Astrocyte (in vitro differentiated cells and primary cell): ENCODE measurements around the gene MAP2K3. TPM values are rescaled to one million over a fixed set of nuclear protein-coding genes. Genes with fewer than 3 reads are reported as not detected.
"Not testable (repeated sequence)": the region's sequence is repeated elsewhere in the genome, so short reads cannot be mapped to it uniquely, and the experiment has no call there.

Experiments
- DNase-seq: peaks from one replicate; pipeline ENCODE4 v3.0.0-alpha.2; 2010; ENCODE audit warnings: low read depth
- FAIRE-seq: peaks from 2 replicates; lab custom pipeline; 2011; peaks lifted over from hg19 to GRCh38; lab: Jason Lieb, UNC
- H2AFZ ChIP-seq: 2 replicates; pipeline ENCODE4 v1.6.0; 2012; ENCODE audit warnings: low read depth, low read length, inconsistent platforms
- H3K27ac ChIP-seq: 2 replicates; pipeline ENCODE4 v1.5.1; 2011; ENCODE audit warnings: low read depth, low read length, inconsistent platforms
- H3K27me3 ChIP-seq: 2 replicates; pipeline ENCODE4 v1.6.0; 2011; ENCODE audit warnings: low read length, inconsistent platforms; ENCODE audit not compliant: insufficient read depth
- H3K36me3 ChIP-seq: 2 replicates; pipeline ENCODE4 v1.5.1; 2011; ENCODE audit warnings: low read length, inconsistent platforms; ENCODE audit not compliant: insufficient read depth
- H3K4me1 ChIP-seq: 2 replicates; pipeline ENCODE4 v1.5.1; 2011; ENCODE audit warnings: low read length, inconsistent platforms; ENCODE audit not compliant: insufficient read depth
- H3K4me2 ChIP-seq: 2 replicates; pipeline ENCODE4 v1.6.0; 2012; ENCODE audit warnings: low read length, inconsistent platforms
- H3K4me3 ChIP-seq: 2 replicates; pipeline ENCODE4 v1.5.1; 2011; ENCODE audit warnings: low read depth, mild to moderate bottlenecking, low read length, inconsistent platforms; ENCODE audit not compliant: insufficient read depth
- H3K79me2 ChIP-seq: 2 replicates; pipeline ENCODE4 v1.6.0; 2012; ENCODE audit warnings: mild to moderate bottlenecking, low read length, inconsistent platforms; ENCODE audit not compliant: insufficient read depth
- H3K9ac ChIP-seq: 2 replicates; pipeline ENCODE4 v1.6.0; 2012; ENCODE audit warnings: mild to moderate bottlenecking, low read length, inconsistent platforms
- H3K9me3 ChIP-seq: 2 replicates; pipeline ENCODE4 v1.5.1; 2012; ENCODE audit warnings: low read depth, mild to moderate bottlenecking, low read length, inconsistent platforms; ENCODE audit not compliant: insufficient read depth
- H4K20me1 ChIP-seq: 2 replicates; pipeline ENCODE4 v1.6.0; 2012; ENCODE audit warnings: low read length, inconsistent platforms; ENCODE audit not compliant: insufficient read depth
- H3K27ac Mint-ChIP-seq: one replicate; pipeline ENCODE4 v1.8.0; 2021; ENCODE audit warnings: mild to moderate bottlenecking, mixed read lengths; ENCODE audit not compliant: unreplicated experiment
- H3K27me3 Mint-ChIP-seq: one replicate; pipeline ENCODE4 v1.8.0; 2021; ENCODE audit warnings: low read depth, mixed read lengths; ENCODE audit not compliant: unreplicated experiment
- H3K36me3 Mint-ChIP-seq: one replicate; pipeline ENCODE4 v1.8.0; 2021; ENCODE audit warnings: low read depth, mixed read lengths; ENCODE audit not compliant: unreplicated experiment
- H3K4me1 Mint-ChIP-seq: one replicate; pipeline ENCODE4 v1.8.0; 2021; ENCODE audit warnings: low read depth, mixed read lengths; ENCODE audit not compliant: unreplicated experiment
- H3K4me3 Mint-ChIP-seq: one replicate; pipeline ENCODE4 v1.8.0; 2021; ENCODE audit warnings: mild to moderate bottlenecking, moderate library complexity, mixed read lengths; ENCODE audit not compliant: unreplicated experiment
- H3K9me3 Mint-ChIP-seq: one replicate; pipeline ENCODE4 v1.8.0; 2021; ENCODE audit warnings: mild to moderate bottlenecking, mixed read lengths; ENCODE audit not compliant: unreplicated experiment
- total RNA-seq: library from RNA; stranded (reverse); gene quantifications from 2 replicates; pipeline ENCODE4 v1.2.1, GENCODE V29; 2021

The MAP2K3 gene
- total RNA-seq, 1 donor from 2014 or later, result 44.3 TPM

DNA sequence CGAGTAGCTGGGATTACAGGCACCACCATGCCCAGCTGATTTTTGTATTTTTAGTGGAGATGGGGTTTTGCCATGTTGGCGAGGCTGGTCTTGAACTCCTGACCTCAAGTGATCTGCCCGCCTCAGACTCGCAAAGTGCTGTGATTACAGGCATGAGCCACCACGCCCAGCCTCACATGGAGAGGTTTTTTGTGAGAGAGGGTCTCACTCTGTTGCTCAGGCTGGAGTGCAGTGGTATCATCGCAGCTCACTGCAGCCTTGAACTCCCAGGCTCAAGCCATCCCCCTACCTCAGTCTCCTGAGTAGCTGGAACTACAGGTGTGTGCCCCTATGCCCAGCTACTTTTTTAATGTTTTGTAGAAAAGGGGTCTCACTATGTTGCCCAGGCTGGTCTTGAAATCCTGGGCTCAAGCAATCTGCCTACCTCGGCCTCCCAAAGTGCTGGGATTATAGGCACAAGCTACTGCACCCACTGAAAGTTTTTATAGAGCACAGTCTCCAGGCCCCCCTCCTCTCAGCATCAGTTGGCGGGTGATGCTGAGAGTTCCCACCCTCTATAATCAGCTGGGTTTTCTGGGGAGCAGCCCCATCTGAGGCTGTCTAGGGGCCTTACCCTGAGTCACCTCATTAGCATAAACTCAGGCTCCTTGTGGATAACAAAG, 22.2 kb downstream of the MAP2K3 start:
- not testable (repeated sequence) for H3K4me1 ChIP-seq, H3K27me3 ChIP-seq, H3K9ac ChIP-seq, H3K4me3 Mint-ChIP-seq, H3K4me2 ChIP-seq, DNase-seq, H3K9me3 ChIP-seq, FAIRE-seq, H3K27me3 Mint-ChIP-seq, H2AFZ ChIP-seq, H3K27ac ChIP-seq, H3K79me2 ChIP-seq, H3K27ac Mint-ChIP-seq, H3K4me3 ChIP-seq, H3K4me1 Mint-ChIP-seq
- H3K9me3 Mint-ChIP-seq, result peaks cover 11% of the 10 kb centered on the region
- H3K36me3 ChIP-seq, result peaks cover 12% of the 10 kb centered on the region
- peaks cover 15% of the 10 kb centered on the region for H3K36me3 Mint-ChIP-seq
- H4K20me1 ChIP-seq, result peaks cover 16% of the 10 kb centered on the region

DNA sequence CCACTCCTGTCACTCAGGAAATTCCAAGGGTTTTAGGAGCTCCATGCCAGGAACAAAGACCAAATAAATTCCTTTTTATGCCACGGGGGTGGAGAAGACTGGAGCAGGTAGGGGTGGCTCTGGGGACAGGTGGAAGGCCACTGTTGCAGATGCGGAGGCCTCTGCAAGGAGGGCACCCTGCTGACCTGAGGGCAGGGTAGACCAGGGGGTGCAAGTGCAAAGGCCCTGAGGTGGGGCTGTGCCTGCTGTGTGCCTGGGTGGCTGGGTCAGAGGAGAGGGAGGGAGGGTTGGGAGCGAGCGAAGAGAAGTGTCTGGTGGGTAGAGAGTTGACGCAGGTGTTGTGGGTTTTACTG, 22.7 kb downstream of the MAP2K3 start:
- not testable (repeated sequence) for H3K4me3 Mint-ChIP-seq, H3K4me1 Mint-ChIP-seq, H3K79me2 ChIP-seq, H2AFZ ChIP-seq, H3K27ac ChIP-seq, H3K27ac Mint-ChIP-seq, H3K4me3 ChIP-seq, H3K27me3 ChIP-seq, FAIRE-seq, H3K4me1 ChIP-seq, DNase-seq, H3K9ac ChIP-seq, H3K27me3 Mint-ChIP-seq, H3K9me3 ChIP-seq, H3K4me2 ChIP-seq
- Mint-ChIP-seq H3K36me3 (peaks cover 16% of the 10 kb centered on the region), H3K9me3 (peaks cover 11% of the 10 kb centered on the region)
- peaks cover 15% of the 10 kb centered on the region for H4K20me1 ChIP-seq
- H3K36me3 ChIP-seq, result peaks cover 12% of the 10 kb centered on the region

DNA sequence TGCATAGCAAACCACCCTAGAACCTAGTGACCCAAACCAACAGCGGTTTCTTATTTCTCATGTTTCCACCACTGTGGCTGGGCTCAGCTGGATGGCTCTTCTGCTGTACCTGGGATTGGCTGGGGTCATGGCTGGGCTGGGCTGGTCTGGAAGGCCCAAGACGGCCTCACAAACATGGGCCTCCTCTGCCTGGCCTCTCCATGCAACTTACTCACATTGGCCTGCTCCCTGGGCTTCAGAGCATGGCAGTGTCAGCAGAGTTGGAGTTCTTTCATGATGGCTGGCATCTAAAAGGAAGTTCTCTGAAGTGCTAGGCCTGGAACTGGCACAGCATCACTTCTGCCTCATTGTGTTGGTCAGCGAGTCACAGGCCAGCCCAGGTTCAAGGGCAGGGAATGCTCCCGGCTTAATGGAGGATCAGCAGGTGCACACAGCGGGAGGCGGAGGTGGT, 24.4 kb downstream of the MAP2K3 start:
- H3K9me3 ChIP-seq, H3K27me3 ChIP-seq, H3K27ac Mint-ChIP-seq, H3K9ac ChIP-seq, H3K4me1 Mint-ChIP-seq, H3K4me1 ChIP-seq, DNase-seq, H3K9me3 Mint-ChIP-seq, H3K36me3 ChIP-seq, H2AFZ ChIP-seq, H3K79me2 ChIP-seq, FAIRE-seq, H3K27me3 Mint-ChIP-seq, H3K4me3 ChIP-seq, H3K4me2 ChIP-seq, H3K4me3 Mint-ChIP-seq, H3K27ac ChIP-seq, H4K20me1 ChIP-seq: not testable (repeated sequence)
- peaks cover 13% of the 10 kb centered on the region for H3K36me3 Mint-ChIP-seq

DNA sequence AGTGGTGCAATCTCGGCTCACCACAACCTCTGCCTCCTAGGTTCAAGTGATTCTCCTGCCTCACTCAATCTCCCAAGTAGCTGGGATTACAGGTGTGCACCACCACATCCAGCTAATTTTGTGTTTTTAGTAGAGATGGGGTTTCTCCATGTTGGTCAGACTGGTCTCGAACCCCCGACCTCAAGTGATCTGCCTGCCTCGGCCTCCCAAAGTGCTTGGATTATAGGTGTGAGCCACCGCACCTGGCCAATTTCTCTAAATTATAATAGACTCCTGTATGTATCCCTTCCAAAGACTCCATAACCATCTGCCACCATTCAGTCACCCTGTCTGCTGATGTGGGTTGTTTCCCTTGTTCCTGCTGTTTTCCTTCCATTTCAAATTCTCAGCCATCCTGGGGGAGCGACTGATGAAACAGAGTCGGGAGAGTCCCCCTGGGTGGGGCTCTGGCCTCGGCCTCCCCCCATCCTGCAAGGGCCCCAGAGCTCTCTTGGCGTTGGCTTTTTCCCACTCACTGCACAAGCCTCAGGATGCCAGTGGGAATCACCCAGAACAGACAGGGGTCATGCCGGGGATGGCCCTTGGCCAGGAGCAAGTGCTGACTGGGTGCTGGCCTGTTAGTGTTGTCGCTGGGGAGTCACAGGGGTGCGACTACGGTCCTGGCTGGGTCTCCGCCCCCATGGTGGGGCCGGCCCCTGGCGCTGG, 25.7 kb downstream of the MAP2K3 start:
- not testable (repeated sequence) for H4K20me1 ChIP-seq, H3K9ac ChIP-seq, DNase-seq, H3K79me2 ChIP-seq, H3K4me1 Mint-ChIP-seq, H3K4me3 Mint-ChIP-seq, H3K9me3 ChIP-seq, H3K36me3 ChIP-seq, H3K9me3 Mint-ChIP-seq, H3K27ac Mint-ChIP-seq, H2AFZ ChIP-seq, H3K4me3 ChIP-seq, FAIRE-seq, H3K4me1 ChIP-seq, H3K27me3 Mint-ChIP-seq, H3K4me2 ChIP-seq, H3K27ac ChIP-seq, H3K27me3 ChIP-seq
- H3K36me3 Mint-ChIP-seq, result peaks cover 13% of the 10 kb centered on the region

DNA sequence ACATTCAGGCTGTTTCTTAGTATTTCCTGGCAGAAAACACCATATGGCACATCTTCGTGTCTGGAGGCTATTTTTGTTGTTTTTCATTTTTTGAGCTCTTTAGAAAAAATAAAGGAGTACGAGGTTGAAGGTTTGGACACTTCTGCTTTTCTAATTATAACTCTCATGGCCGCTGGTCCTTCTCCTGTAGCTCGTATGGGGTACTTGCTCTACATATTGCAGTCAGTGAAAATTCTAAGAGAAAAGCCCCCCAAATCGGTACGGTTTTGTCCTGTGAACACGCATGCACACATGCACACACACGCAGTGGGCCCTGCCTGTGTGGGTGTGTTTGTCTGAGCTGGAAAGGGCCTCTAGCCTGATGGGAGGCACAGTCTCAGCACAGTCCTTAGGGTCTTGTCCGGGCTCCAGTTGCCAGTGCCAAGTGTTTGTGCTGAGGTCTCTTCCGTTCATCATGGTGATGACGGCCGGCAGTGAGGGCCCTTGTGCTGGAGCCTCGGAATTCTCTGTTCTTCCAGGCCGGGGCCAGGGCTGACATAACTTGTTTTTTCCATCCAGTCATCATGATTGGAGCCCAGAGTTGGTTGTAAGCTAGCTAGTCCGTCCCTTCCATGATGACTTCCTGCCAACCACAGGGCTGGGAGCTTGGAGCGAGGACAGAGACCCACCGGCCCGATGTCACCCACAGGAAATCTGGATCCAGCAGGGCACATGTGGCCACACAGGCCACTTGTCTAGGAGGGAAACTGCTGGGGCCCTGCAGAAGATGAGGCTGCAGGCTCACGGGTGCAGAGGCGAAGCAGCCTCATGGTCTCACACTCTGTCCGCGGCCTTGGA, 26.5 kb downstream of the MAP2K3 start:
- FAIRE-seq, H3K36me3 Mint-ChIP-seq, H3K9ac ChIP-seq, H3K4me1 Mint-ChIP-seq, H3K4me2 ChIP-seq, H3K9me3 Mint-ChIP-seq, H3K4me3 ChIP-seq, H3K4me3 Mint-ChIP-seq, H3K27me3 ChIP-seq, H3K27ac Mint-ChIP-seq, H3K4me1 ChIP-seq, H3K27ac ChIP-seq, H3K9me3 ChIP-seq, DNase-seq, H3K79me2 ChIP-seq, H3K36me3 ChIP-seq, H2AFZ ChIP-seq, H3K27me3 Mint-ChIP-seq, H4K20me1 ChIP-seq: not testable (repeated sequence)
